Mesenteric fat pad (tissue), 1 donor: ENCODE measurements around the gene DNMT3A. TPM values are rescaled to one million over a fixed set of nuclear protein-coding genes. Genes with fewer than 3 reads are reported as not detected.
A peak's percentile ranks its signal among the peaks of the same experiment; 100 is the strongest.

Experiments
- DNase-seq: peaks from one replicate; pipeline ENCODE4 v3.0.0-alpha.2; 2020; ENCODE audit warnings: low spot score
- long read RNA-seq: library from polyadenylated mRNA; unstranded; transcript quantifications from one replicate; pipeline ENCODE4 v2.0.0, GENCODE V29; 2020
- total RNA-seq: library from RNA; stranded (reverse); fragmentation: NEBNext Ultra II Directional; extraction: Animal tissue kit (Norgen Biotek cat#: 25700); gene quantifications from one replicate; pipeline ENCODE4 v1.2.1, GENCODE V29; 2021
- donor health status: DM: yes; HTN: yes; CAD: no.

The DNMT3A gene
- 24.4 TPM for total RNA-seq
- long read RNA-seq, full-length matches to known transcripts = 1 of 16 reads
- long read RNA-seq, partial matches to known transcripts = 7 of 16 reads
- long read RNA-seq, other reads (novel, unspliced or antisense) = 8 of 16 reads

DNA sequence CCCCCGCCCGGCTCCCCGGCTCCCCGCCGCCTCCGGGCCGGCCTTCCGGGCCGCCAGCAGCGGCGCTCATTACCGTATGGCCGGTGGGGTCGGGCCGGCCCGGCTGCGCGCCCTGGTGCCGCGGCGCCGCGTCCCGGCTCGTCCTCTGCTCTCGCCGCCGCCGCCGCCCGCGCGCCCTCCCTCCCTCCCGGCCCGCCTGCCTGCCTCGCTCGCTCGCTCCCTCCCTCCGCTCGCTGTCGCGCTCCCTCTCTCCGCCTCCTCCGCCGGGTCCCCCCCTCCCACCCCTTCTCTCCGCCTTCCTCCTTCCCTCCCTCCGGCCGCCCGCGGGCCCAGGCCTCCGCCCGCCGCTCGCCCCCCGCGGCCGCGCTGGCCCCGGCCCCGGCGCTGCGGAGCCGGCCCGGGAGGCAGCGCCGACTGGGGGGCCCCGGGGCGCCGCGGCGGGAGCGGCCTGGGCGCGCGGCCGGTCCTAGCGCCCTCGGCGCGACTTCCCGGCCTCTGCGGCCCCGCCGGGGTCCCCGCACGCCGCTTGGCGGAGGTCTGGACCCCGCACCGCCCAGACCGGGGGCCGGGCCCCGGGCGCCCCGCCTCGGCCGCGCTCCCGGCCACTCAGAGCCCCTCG lies at the start of gene DNMT3A:
DNMT3A (minus strand) TSS at position 173 of the 619 bp plus-strand sequence. CDS start 27,941 bp downstream, outside the sequence.
- DNase-seq = no peak

DNA sequence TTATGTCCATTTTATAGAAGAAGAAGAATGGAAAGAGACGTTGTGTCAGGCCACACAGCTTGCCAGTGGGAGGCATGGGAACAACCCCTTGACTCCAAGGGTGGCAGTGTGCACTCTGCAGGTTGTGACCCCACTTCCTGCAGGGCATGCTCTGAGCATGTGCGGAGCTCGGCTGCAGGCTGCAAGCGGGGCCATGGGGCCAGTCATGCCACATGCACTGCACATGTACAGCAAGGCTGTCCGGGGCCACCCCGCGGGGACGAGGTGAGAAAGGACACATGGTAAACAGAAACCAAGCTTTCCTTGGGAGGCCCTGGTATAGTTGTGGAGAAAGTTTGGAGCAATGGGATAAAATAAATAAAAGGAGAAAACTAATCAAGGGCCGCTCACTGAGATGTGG lies 47.4 kb upstream of the DNMT3A start:
- peak; percentile 75 for DNase-seq

- peak; percentile 80 for DNase-seq
Observed at GRCh38 chr2:25388491-25388890, 46.8 kb upstream of the DNMT3A start.

DNA sequence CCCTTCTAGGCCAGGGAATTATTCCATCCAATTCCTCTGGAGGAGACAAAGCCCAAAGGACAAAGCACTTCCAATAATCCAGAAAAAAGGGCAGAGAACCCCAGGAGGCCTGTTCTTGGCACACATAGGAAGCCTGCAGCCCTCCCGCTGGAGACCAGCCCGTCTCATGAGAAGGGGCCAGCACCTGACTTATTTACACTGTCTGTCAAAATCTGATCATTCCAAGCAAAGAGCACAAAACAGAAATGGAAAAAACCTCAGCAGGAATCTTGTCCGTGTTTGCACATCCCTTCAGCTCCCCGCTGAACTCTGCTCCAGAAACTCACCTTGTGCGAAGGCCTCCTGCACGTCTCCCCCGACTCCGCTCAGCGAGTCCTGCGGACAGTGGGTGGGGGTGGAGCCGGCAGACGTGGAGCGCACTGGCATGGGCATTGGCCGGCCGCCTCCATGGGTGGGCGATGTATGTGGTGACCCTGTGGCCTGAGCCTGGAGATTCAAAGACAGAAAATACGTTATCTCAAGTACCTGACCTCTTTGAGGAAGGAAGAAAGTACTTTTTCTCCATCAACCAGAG lies 46.2 kb upstream of the DNMT3A start:
- peak; percentile 60 for DNase-seq

GRCh38 chr2:25386971-25387875 lies 45.5 kb upstream of the DNMT3A start:
- DNase-seq = peak; percentile 69

GRCh38 chr2:25385910-25386309 lies 44.2 kb upstream of the DNMT3A start:
- peak; percentile 8 for DNase-seq

GRCh38 chr2:25383806-25384205 lies 42.1 kb upstream of the DNMT3A start:
- DNase-seq = peak; percentile 80

GRCh38 chr2:25381502-25381901 lies 39.8 kb upstream of the DNMT3A start:
- DNase-seq = peak; percentile 49

- peak; percentile 51 for DNase-seq
Observed at GRCh38 chr2:25380586-25381375, 39.1 kb upstream of the DNMT3A start.

DNA sequence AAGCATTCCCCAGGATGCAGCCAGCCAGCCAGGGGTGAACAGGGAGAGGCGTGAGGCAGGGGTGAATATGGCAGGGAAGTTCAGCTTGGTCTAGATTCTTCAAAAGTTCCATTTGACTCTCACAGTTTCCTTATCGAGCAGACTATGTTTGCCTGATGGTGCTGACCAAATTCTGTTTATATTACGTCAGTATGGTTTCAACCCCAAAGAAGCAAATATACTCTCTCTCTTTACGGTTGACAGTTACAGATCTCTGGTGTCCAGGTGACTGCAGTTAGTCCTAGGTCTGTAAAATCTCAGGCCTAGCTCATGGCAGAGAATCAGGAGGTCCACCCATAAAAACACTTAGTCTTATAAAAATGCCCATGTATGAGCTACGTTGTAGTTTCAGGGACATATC lies 38.3 kb upstream of the DNMT3A start:
- DNase-seq = no peak

DNA sequence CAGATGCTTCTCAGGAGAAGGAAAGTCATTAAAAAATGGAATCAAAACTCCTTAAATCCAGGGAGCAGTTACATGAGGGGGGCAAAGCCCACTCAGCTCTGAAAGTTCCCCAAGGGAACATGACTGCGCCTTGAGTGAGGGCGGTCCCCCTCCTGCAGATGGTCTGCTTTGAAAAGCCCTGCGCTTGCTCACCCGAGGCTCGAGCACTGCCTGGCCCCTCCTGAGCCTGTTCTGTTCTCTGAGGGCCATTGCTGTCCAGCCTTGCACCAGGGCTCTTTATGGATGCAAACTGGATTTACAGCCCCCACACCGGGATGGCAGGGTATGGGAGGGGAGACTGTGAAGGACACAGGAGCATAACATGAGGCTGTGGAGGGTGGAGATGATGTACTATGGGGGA lies 37.8 kb upstream of the DNMT3A start:
- DNase-seq = peak; percentile 43

DNA sequence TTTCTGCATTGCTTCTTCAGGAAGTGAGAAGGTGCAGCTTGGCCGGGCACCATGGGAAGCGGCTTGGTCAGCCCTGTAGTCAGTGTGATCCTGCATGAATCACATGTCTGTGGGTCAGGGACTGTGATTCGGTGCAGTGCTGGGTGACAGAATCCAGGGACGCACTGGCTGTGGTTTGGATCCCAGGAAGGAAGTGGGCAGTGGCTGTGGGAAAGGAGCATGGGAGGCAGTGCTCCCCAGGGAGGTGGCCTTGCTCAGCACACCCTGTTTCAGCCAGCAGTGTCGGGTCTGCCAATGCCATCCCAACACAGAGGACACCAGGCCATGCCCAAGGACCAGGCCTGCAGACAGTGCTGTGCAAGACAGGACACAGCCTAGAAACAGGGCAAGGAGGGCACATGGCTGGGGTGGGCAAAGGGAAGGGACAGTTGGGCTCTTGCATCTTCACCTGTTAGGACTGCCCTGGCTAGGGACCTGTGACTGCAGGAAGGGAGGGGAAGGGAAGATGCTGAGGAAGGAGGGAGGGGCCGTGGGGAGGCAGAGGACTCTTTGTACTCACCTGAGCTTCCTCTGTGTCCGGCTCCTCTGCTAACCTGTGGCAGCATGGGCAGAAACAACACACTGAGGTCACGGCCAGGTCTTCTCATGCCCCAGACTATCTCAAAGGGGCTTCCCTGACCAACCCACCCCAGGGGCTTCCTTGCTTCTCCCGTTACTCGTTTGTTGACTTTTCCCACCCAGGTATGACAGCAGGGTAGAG lies 37.2 kb upstream of the DNMT3A start:
- peak; percentile 82 for DNase-seq

DNA sequence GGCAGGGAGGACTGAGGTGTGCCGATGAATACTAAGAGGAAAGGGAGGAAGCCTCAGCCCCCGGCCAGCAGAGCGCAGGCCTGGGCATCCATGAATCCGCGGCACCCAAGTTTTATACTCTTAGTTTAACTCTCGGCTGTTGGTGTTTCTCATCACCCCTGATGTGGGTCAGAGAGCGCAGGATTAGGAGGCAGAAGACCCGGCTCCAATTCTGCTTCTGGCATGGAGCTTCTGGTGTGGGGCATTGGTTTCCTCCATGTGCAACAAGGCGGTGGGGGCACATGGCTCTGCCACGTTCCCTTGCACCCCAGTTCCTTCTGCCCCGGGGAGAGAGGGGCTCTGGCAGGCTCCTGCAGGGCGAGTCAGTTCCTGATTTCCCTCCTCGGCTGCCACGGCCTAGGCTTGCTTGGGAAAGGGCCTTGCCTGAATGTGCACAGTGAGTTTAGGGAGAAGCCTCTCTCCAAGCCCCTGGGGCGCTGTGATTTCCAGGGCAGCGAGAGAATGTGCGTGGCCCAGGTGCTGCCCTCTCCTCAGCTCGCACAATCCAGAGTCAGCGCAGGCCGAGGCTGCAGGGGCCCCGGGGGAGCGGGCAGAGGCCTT lies 36.2 kb upstream of the DNMT3A start:
- peak; percentile 62 for DNase-seq

DNA sequence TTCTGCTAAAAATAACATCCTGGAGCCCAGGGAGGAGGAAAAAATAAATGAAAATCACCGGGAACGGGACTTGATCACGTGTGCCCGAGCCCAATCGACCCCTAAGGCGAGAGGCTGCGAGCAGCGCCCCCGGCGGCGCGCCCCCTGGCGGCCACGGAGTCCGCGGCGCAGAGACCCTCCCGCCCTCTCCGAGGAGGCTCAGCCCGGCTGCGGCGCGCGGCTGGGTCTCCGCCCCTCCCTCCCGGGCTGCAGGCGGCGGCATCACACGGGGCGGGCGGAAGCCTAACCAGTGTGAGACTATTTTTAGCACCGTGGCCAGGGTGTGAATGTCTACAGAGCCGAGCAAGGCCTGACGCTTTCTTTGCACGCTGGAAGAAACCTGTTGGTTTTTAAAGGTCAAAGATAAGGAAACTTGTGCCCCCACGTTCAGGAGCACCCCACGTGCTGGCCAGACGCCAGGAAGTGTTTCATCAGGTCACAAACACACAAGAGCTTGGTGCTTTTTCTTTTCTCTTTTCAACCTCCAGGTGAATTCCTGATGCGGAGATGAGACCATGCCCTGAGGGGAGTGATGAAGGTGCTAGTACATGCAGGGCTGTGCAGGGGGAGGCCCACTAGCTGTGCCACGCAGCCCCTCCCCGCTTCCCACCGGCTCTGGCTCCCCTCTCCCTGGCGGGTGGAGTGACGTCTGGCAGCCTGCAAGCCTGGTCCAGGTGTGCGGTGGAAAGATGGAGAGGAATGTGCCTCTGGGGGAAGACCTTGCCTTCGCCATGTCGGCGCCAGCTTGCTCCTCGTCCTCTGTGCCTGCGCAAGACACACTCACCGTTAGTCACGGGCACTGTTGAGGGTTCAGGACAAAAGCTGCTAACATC lies 35.3 kb upstream of the DNMT3A start:
- DNase-seq = peak; percentile 94

GRCh38 chr2:25375989-25376545 lies 34.3 kb upstream of the DNMT3A start:
- DNase-seq = peak; percentile 28

- peak; percentile 65 for DNase-seq
Observed at GRCh38 chr2:25375371-25375988, 33.8 kb upstream of the DNMT3A start.

- DNase-seq = peak; percentile 75
Observed at GRCh38 chr2:25374827-25375226, 33.1 kb upstream of the DNMT3A start.

DNA sequence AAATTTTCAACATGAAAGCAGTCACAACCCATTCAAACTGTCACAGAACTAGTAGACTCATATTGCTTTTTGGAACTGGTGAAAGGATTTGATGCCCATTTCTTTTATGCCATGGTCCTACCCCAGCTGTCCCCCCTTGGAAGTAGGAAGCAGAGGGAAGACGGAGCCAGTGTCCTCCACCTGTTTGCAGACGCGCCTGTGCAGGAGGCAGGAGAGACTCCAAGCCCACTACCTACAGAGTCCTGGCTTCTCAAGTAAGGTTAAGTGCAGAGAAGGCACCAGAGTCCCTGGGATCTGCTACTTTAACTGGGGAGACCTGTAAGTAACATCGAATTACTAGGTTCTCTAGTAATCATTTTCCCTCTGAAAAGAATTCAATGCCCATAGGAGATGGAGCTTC lies 32.7 kb upstream of the DNMT3A start:
- peak; percentile 37 for DNase-seq
